Panc1 (cell line): ENCODE data around the gene OLIG2. TPM values are rescaled to one million over a fixed set of nuclear protein-coding genes. Genes with fewer than 3 reads are reported as not detected.
A peak's percentile ranks its signal among the peaks of the same experiment; 100 is the strongest.

ENCODE experiments used
- ATAC-seq: fragments of 200-7000 bp; cut with Tn5 transposase; 2 replicates; pipeline ENCODE4 v1.9.1; 2020; ENCODE audit warnings: mild to moderate bottlenecking, moderate library complexity
- BruUV-seq: library from RNA; stranded (reverse); fragments of 400-500 nt; replicated peaks from 2 replicates; lab custom pipeline; 2021; lab: Mats Ljungman, UMichigan
- CTCF ChIA-PET: fragments of 300-600 bp; sonication (Branson Sonifier 250); formaldehyde crosslinking; loops from one replicate; lab custom pipeline; 2022; ENCODE audit warnings: antibody characterized with exemption; lab: Charles Lee
- POLR2A ChIA-PET: fragments of 300-600 bp; sonication (Branson Sonifier 250); formaldehyde crosslinking; loops from one replicate; lab custom pipeline; 2022; ENCODE audit warnings: antibody characterized with exemption; lab: Charles Lee
- DNase-seq: peaks from one replicate; pipeline ENCODE4 v3.0.0-alpha.2; 2010; ENCODE audit warnings: low read depth, low spot score
- H3K27ac ChIP-seq: 2 replicates; pipeline ENCODE4 v1.5.1; 2011; ENCODE audit warnings: mild to moderate bottlenecking, low read length, inconsistent platforms
- H3K27me3 ChIP-seq: fragments of 200-500 bp; sonication (Bioruptor generic); 2 replicates; pipeline ENCODE4 v1.6.0; 2014; ENCODE audit warnings: low read length, inconsistent platforms; ENCODE audit not compliant: control insufficient read depth, insufficient read depth
- H3K36me3 ChIP-seq: fragments of 200-500 bp; sonication (Bioruptor generic); 2 replicates; pipeline ENCODE4 v1.5.1; 2014; ENCODE audit warnings: inconsistent platforms, mild to moderate bottlenecking, low read length, moderate library complexity; ENCODE audit not compliant: control insufficient read depth, insufficient read depth
- H3K4me1 ChIP-seq: 2 replicates; pipeline ENCODE4 v1.5.1; 2011; ENCODE audit warnings: inconsistent platforms, mild to moderate bottlenecking, low read length, moderate library complexity; ENCODE audit not compliant: control insufficient read depth, insufficient read depth
- H3K4me3 ChIP-seq, 2 experiments: 2 replicates each; pipeline ENCODE4 v1.5.1; 2011 to 2012; ENCODE audit warnings: low read depth in 2 of 2, low read length in 2 of 2, mild to moderate bottlenecking in 2 of 2, inconsistent platforms in 1 of 2, moderate library complexity in 1 of 2
- H3K9me3 ChIP-seq: fragments of 200-500 bp; sonication (Bioruptor generic); 2 replicates; pipeline ENCODE4 v1.5.1; 2014; ENCODE audit warnings: low read depth, mild to moderate bottlenecking, inconsistent platforms, low read length, moderate library complexity; ENCODE audit not compliant: control insufficient read depth, insufficient read depth
- CTCF ChIP-seq: fragments of 450-650 bp; IDR thresholded peaks from 2 replicates; pipeline ENCODE4 v1.5.1; 2017; ENCODE audit warnings: mild to moderate bottlenecking
- POLR2AphosphoS5 ChIP-seq: IDR thresholded peaks from 2 replicates; pipeline ENCODE4 v1.6.1; 2012; ENCODE audit warnings: mild to moderate bottlenecking, low read depth, low read length, moderate library complexity
- REST ChIP-seq, 2 experiments: IDR thresholded peaks; 2 replicates each; pipeline ENCODE4 v1.6.1; 2011 to 2012; ENCODE audit warnings: low read depth in 2 of 2, control low read depth in 1 of 2, low read length in 1 of 2, mild to moderate bottlenecking in 1 of 2, moderate library complexity in 1 of 2; ENCODE audit not compliant: insufficient read depth in 1 of 2
- SIN3A ChIP-seq: IDR thresholded peaks from 2 replicates; pipeline ENCODE4 v1.6.1; 2012; ENCODE audit warnings: low read depth, mild to moderate bottlenecking, low read length, moderate library complexity, borderline replicate concordance; ENCODE audit not compliant: insufficient read depth
- TCF7L2 ChIP-seq: IDR thresholded peaks from 2 replicates; pipeline ENCODE4 v1.6.1; 2011; ENCODE audit warnings: mild to moderate bottlenecking, low read depth, low read length, inconsistent platforms
- in situ Hi-C: cut with HindIII; loops from 2 replicates; pipeline ENCODE4 v1.10.0; 2016; ENCODE audit warnings: low sequenced_read_pairs, low pct_unique_long_range_greater_than_20kb
- intact Hi-C: fragments of 100-400 bp; cut with micrococcal nuclease; formaldehyde crosslinking; loops from one replicate; pipeline ENCODE4 v1.10.0; 2022; ENCODE audit not compliant: unreplicated experiment
- total RNA-seq: library from RNA; stranded (reverse); gene quantifications from one replicate; pipeline ENCODE4 v1.2.1, GENCODE V29; 2021; ENCODE audit not compliant: unreplicated experiment

OLIG2 gene
- total RNA-seq, 1 experiment from 2014 or later = not detected

- Histone ChIP-seq H3K27ac (no peak overlapping the region), H3K27me3 (no peaks in the 10 kb centered on the region; the same call in 1 of the 2 replicates), H3K4me1 (no peaks in the 10 kb centered on the region), H3K9me3 (no peaks in the 10 kb centered on the region), H3K4me3 (no peak overlapping the region), H3K36me3 (no peaks in the 10 kb centered on the region)
- CTCF ChIA-PET = interaction anchor here (0.9 to 1.5 kb wide), 2 partner anchors 133 to 203 kb away, joined by 5 to 8 read pairs; no protein-coding TSS in a partner anchor
- no peak for TF ChIP-seq POLR2AphosphoS5
- no peak for TF ChIP-seq TCF7L2
- no peak for TF ChIP-seq REST (IDR thresholded peaks at IDR 0.05; ENCODE audit: insufficient read depth in 1 of 2, low read depth in 2 of 2, low read length in 1 of 2)
- TF ChIP-seq CTCF = peak; percentile 63
- TF ChIP-seq SIN3A = no peak
- in situ Hi-C loops (no loop called here), intact Hi-C loops (loop anchor here (5.0 kb wide), 1 partner anchor 133 kb away; no protein-coding TSS in a partner anchor)
- DNase-seq (no peak), ATAC-seq (no peak)
- POLR2A ChIA-PET = no interaction called here
- no TSS peak for BruUV-seq
Observed at GRCh38 chr21:32994305-32994704, 31.4 kb upstream of the OLIG2 start.

GRCh38 chr21:33007747-33008146, 18.0 kb upstream of the OLIG2 start:
- no peak overlapping the region for H3K4me3 ChIP-seq
- H3K4me1 ChIP-seq = no peaks in the 10 kb centered on the region
- POLR2A ChIA-PET = no interaction called here
- H3K36me3 ChIP-seq = no peaks in the 10 kb centered on the region
- CTCF ChIA-PET = no interaction called here
- H3K27ac ChIP-seq = no peak overlapping the region
- no peak for DNase-seq
- H3K9me3 ChIP-seq = no peaks in the 10 kb centered on the region
- in situ Hi-C loops = no loop called here
- TF ChIP-seq POLR2AphosphoS5 = no peak
- TF ChIP-seq TCF7L2 = no peak
- TF ChIP-seq CTCF = no peak
- no peak for TF ChIP-seq SIN3A
- no peak for TF ChIP-seq REST (IDR thresholded peaks at IDR 0.05; ENCODE audit: insufficient read depth in 1 of 2, low read depth in 2 of 2, low read length in 1 of 2)
- intact Hi-C loops = no loop called here
- ATAC-seq = no peak
- no peaks in the 10 kb centered on the region; the same call in 1 of the 2 replicates for H3K27me3 ChIP-seq
- no TSS peak for BruUV-seq
